GM19452 (cell line): ENCODE measurements around the gene SNAP25.

Experiments
- ATAC-seq: cut with Tn5 transposase; IDR thresholded peaks from one replicate; pipeline ENCODE4 v1.9.1; 2021; ENCODE audit not compliant: unreplicated experiment

SNAP25 gene

GRCh38 chr20:10328897-10329255 is 110.2 kb downstream of the SNAP25 start:
- no peak for ATAC-seq

- no peak for ATAC-seq
These were observed 110.9 kb downstream of the SNAP25 start for GRCh38 chr20:10329387-10330005.

GRCh38 chr20:10330071-10330470 is 111.4 kb downstream of the SNAP25 start:
- no peak for ATAC-seq

GRCh38 chr20:10332656-10333415 is 114.2 kb downstream of the SNAP25 start:
- ATAC-seq, result no peak

GRCh38 chr20:10336959-10337729 is 118.5 kb downstream of the SNAP25 start:
- no peak for ATAC-seq

GRCh38 chr20:10338426-10339180 is 120.0 kb downstream of the SNAP25 start:
- no peak for ATAC-seq

GRCh38 chr20:10339609-10340008 is 121.0 kb downstream of the SNAP25 start:
- ATAC-seq, result no peak

GRCh38 chr20:10342152-10342551 is 123.5 kb downstream of the SNAP25 start:
- ATAC-seq, result no peak

- no peak for ATAC-seq
These were observed 126.3 kb downstream of the SNAP25 start for GRCh38 chr20:10344953-10345352.

- no peak for ATAC-seq
These were observed 128.7 kb downstream of the SNAP25 start for GRCh38 chr20:10347086-10347880.

- no peak for ATAC-seq
These were observed 130.5 kb downstream of the SNAP25 start for GRCh38 chr20:10349118-10349517.

GRCh38 chr20:10350188-10350842 is 131.7 kb downstream of the SNAP25 start:
- ATAC-seq, result no peak

- ATAC-seq, result no peak
These were observed 134.5 kb downstream of the SNAP25 start for GRCh38 chr20:10352934-10353824.

- no peak for ATAC-seq
These were observed 138.0 kb downstream of the SNAP25 start for GRCh38 chr20:10356628-10357027.
